ENCODE data around the gene MICB. TPM values are rescaled to one million over a fixed set of nuclear protein-coding genes. Genes with fewer than 3 reads are reported as not detected.

MICB gene
- total RNA-seq, 6 experiments from 2014 or later = 16.0 to 26.0 (median 22.6) TPM

DNA sequence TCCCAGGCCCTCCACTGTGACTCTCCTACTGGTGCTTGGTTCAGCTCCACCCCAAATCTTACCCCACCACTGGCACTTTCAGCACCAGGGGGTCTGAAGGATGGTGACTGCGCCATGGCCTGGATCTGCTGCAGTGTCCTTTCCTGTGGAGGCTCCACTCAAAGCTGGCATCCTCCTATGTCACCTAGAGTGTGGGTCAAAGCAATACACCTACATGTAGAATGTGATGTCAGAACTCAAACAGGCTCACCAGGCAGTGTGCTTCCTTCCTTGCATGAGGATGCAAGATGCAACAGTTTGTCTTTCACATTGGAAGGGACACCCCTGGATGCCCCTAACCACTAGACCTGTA is 32.8 kb upstream of the MICB start:
- Mint-ChIP-seq H3K4me3 (no peak overlapping the region), H3K36me3 (ENCODE audit: low read depth) (peaks cover 4% of the 10 kb centered on the region; the same call in 1 of the 2 replicates), H3K27ac (no peak overlapping the region), H3K9me3 (no peaks in the 10 kb centered on the region), H3K4me1 (ENCODE audit: low read depth) (peaks cover 13% of the 10 kb centered on the region), H3K27me3 (ENCODE audit: insufficient read depth) (peaks cover 36% of the 10 kb centered on the region)
- TF ChIP-seq, protein P1, sequence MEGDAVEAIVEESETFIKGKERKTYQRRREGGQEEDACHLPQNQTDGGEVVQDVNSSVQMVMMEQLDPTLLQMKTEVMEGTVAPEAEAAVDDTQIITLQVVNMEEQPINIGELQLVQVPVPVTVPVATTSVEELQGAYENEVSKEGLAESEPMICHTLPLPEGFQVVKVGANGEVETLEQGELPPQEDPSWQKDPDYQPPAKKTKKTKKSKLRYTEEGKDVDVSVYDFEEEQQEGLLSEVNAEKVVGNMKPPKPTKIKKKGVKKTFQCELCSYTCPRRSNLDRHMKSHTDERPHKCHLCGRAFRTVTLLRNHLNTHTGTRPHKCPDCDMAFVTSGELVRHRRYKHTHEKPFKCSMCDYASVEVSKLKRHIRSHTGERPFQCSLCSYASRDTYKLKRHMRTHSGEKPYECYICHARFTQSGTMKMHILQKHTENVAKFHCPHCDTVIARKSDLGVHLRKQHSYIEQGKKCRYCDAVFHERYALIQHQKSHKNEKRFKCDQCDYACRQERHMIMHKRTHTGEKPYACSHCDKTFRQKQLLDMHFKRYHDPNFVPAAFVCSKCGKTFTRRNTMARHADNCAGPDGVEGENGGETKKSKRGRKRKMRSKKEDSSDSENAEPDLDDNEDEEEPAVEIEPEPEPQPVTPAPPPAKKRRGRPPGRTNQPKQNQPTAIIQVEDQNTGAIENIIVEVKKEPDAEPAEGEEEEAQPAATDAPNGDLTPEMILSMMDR (IDR thresholded peaks at IDR 0.05) = no peak
- DNase-seq = no peak

DNA sequence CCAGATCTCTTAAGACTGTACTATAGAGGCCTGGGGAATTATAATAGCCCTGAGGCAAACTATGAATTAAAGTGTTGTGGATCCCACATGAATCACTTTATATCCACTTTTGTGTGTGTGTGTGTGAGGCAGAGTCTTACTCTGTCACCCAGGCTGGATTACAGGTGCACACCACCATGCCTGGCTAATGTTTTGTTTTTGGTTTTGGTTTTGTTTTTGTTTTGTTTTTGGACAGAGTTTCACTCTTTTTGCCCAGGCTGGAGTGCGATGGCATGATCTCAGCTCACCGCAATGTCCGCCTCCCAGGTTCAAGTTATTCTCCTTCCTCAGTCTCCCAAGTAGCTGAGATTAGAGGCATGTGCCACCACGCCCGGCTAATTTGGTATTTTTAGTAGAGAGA is 32.2 kb upstream of the MICB start:
- DNase-seq = no peak
- Mint-ChIP-seq H3K9me3 (no peaks in the 10 kb centered on the region), H3K4me1 (ENCODE audit: low read depth) (peaks cover 13% of the 10 kb centered on the region), H3K4me3 (no peak overlapping the region), H3K27ac (no peak overlapping the region), H3K36me3 (ENCODE audit: low read depth) (peaks cover 4% of the 10 kb centered on the region; the same call in 1 of the 2 replicates), H3K27me3 (ENCODE audit: insufficient read depth) (peaks cover 41% of the 10 kb centered on the region)
- TF ChIP-seq, protein P1 (IDR thresholded peaks at IDR 0.05) = no peak

DNA sequence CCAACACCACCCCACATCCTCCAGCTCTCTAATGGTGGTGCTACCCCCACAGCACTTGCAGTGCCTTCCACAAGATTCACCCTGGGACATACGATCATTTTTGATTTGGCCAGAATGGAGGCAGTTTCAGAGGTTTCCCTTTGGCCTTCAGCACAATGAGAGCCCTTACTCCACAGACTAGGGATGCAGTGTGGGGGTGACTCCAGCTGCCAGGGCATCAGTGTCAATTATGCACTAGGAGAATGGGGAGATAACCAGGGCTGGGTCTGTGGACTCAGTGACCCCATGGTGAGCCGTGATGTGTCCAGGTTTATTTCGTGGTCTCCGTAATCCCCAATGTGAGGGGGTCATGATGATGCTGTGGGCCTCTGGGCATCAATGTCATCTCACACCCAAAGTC is 31.5 kb upstream of the MICB start:
- Mint-ChIP-seq H3K9me3 (no peaks in the 10 kb centered on the region), H3K27ac (no peak overlapping the region), H3K4me1 (ENCODE audit: low read depth) (peaks cover 16% of the 10 kb centered on the region), H3K27me3 (ENCODE audit: insufficient read depth) (peaks cover 49% of the 10 kb centered on the region), H3K36me3 (ENCODE audit: low read depth) (peaks cover 4% of the 10 kb centered on the region; the same call in 1 of the 2 replicates), H3K4me3 (no peak overlapping the region)
- TF ChIP-seq, protein P1 (IDR thresholded peaks at IDR 0.05) = no peak
- no peak for DNase-seq

- peaks cover 4% of the 10 kb centered on the region; the same call in 1 of the 2 replicates for H3K36me3 Mint-ChIP-seq (ENCODE audit: low read depth)
- DNase-seq = no peak
- H3K9me3 Mint-ChIP-seq = no peaks in the 10 kb centered on the region
- no peak overlapping the region for H3K27ac Mint-ChIP-seq
- peaks cover 18% of the 10 kb centered on the region for H3K4me1 Mint-ChIP-seq (ENCODE audit: low read depth)
- H3K4me3 Mint-ChIP-seq = no peak overlapping the region
- TF ChIP-seq, protein P1 (IDR thresholded peaks at IDR 0.05) = no peak
- H3K27me3 Mint-ChIP-seq (ENCODE audit: insufficient read depth) = peaks cover 45% of the 10 kb centered on the region
Measured at GRCh38 chr6:31467151-31467550, 30.8 kb upstream of the MICB start.

DNA sequence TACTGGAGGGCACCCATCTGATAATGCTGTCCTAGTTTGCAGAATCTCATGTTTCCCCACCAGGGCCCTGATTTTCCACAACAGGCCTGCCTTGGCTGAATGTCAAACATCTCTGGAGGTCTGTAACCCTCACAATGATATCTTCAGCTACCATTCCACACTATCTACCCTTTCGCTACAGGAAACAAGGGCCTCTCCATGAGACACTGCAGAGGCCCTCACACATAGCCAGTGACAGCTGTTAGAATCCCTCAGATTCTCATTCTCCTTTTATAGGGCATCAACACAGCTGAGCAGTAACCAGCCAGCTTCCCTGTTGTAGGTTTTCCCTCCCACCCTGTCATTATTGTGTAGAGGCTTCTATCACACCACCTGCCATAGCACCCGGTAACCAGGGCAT is 29.6 kb upstream of the MICB start:
- H3K4me3 Mint-ChIP-seq = no peak overlapping the region
- H3K36me3 Mint-ChIP-seq (ENCODE audit: low read depth) = peaks cover 4% of the 10 kb centered on the region; the same call in 1 of the 2 replicates
- H3K4me1 Mint-ChIP-seq (ENCODE audit: low read depth) = peaks cover 8% of the 10 kb centered on the region
- DNase-seq = no peak
- H3K27me3 Mint-ChIP-seq (ENCODE audit: insufficient read depth) = peaks cover 36% of the 10 kb centered on the region
- no peak overlapping the region for H3K27ac Mint-ChIP-seq
- no peaks in the 10 kb centered on the region for H3K9me3 Mint-ChIP-seq
- TF ChIP-seq, protein P1 (IDR thresholded peaks at IDR 0.05) = no peak

- TF ChIP-seq, protein P1 (IDR thresholded peaks at IDR 0.05) = no peak
- H3K27ac Mint-ChIP-seq = no peak overlapping the region
- no peak overlapping the region for H3K4me3 Mint-ChIP-seq
- peaks cover 35% of the 10 kb centered on the region for H3K27me3 Mint-ChIP-seq (ENCODE audit: insufficient read depth)
- no peak for DNase-seq
- H3K36me3 Mint-ChIP-seq (ENCODE audit: low read depth) = peaks cover 4% of the 10 kb centered on the region; the same call in 1 of the 2 replicates
- H3K4me1 Mint-ChIP-seq (ENCODE audit: low read depth) = peaks cover 28% of the 10 kb centered on the region
- H3K9me3 Mint-ChIP-seq = no peaks in the 10 kb centered on the region
Measured at GRCh38 chr6:31470801-31471200, 27.1 kb upstream of the MICB start.
